AG10803 (cell line): ENCODE data around the gene NPHP3.

Experiments
- DNase-seq: peaks from one replicate; pipeline ENCODE4 v3.0.0; 2010; ENCODE audit warnings: low read depth
- H3K4me3 ChIP-seq: 2 replicates; pipeline ENCODE4 v1.5.1; 2011; ENCODE audit warnings: mild to moderate bottlenecking, low read length, control low read depth
- CTCF ChIP-seq: conservative IDR thresholded peaks from 2 replicates; pipeline ENCODE4 v1.5.1; 2011; ENCODE audit warnings: mild to moderate bottlenecking, low read length, control low read depth, inconsistent platforms

Gene NPHP3

GRCh38 chr3:132720228-132720627 is 2.0 kb downstream of the NPHP3 start:
- TF ChIP-seq CTCF, result no peak
- DNase-seq, result no peak
- H3K4me3 ChIP-seq, result peak overlapping the region; percentile 39

- no peak overlapping the region for H3K4me3 ChIP-seq
- no peak for TF ChIP-seq CTCF
- no peak for DNase-seq
Observed at GRCh38 chr3:132716372-132716771, 5.8 kb downstream of the NPHP3 start.

- TF ChIP-seq CTCF, result no peak
- no peak for DNase-seq
- no peak overlapping the region for H3K4me3 ChIP-seq
Observed at GRCh38 chr3:132713977-132714727, 8.1 kb downstream of the NPHP3 start.

GRCh38 chr3:132710311-132710710 is 11.9 kb downstream of the NPHP3 start:
- no peak overlapping the region for H3K4me3 ChIP-seq
- no peak for DNase-seq
- TF ChIP-seq CTCF, result no peak

GRCh38 chr3:132709761-132710160 is 12.4 kb downstream of the NPHP3 start:
- H3K4me3 ChIP-seq, result no peak overlapping the region
- no peak for TF ChIP-seq CTCF
- no peak for DNase-seq

GRCh38 chr3:132703733-132704132 is 18.5 kb downstream of the NPHP3 start:
- DNase-seq, result no peak
- no peak for TF ChIP-seq CTCF
- H3K4me3 ChIP-seq, result no peak overlapping the region

GRCh38 chr3:132695422-132695821 is 26.8 kb downstream of the NPHP3 start:
- DNase-seq, result peak; percentile 5
- no peak overlapping the region for H3K4me3 ChIP-seq
- no peak for TF ChIP-seq CTCF
